ENCODE results near the gene CSHL1. TPM values are rescaled to one million over a fixed set of nuclear protein-coding genes. Genes with fewer than 3 reads are reported as not detected.
"Not testable (repeated sequence)": the region's sequence is repeated elsewhere in the genome, so short reads cannot be mapped to it uniquely, and the experiment has no call there.

CSHL1 gene
- total RNA-seq, 1 donor from 2014 or later, result not detected

- intact Hi-C loops (cut with micrococcal nuclease), result not testable (repeated sequence)
Observed at GRCh38 chr17:63892316-63893037, 18.6 kb downstream of the CSHL1 start.

- intact Hi-C loops (cut with micrococcal nuclease), result not testable (repeated sequence)
Observed at GRCh38 chr17:63889026-63889848, 21.8 kb downstream of the CSHL1 start.

GRCh38 chr17:63885119-63885518 is 25.9 kb downstream of the CSHL1 start:
- intact Hi-C loops (cut with micrococcal nuclease), result not testable (repeated sequence)

GRCh38 chr17:63882626-63883126 is 28.4 kb downstream of the CSHL1 start:
- intact Hi-C loops (cut with micrococcal nuclease), result not testable (repeated sequence)

- intact Hi-C loops (cut with micrococcal nuclease), result no loop called here
Observed at GRCh38 chr17:63881935-63882601, 29.0 kb downstream of the CSHL1 start, which contains the start of gene GH2. TSS of gene GH2 (minus strand) at chr17:63881944. CDS start at chr17:63881801, 143 bp downstream.

- intact Hi-C loops (cut with micrococcal nuclease), result not testable (repeated sequence)
Observed at GRCh38 chr17:63881337-63881736, 29.7 kb downstream of the CSHL1 start.

- intact Hi-C loops (cut with micrococcal nuclease), result no loop called here
Observed at GRCh38 chr17:63880706-63881105, 30.4 kb downstream of the CSHL1 start.

GRCh38 chr17:63878413-63878812 is 32.6 kb downstream of the CSHL1 start:
- intact Hi-C loops (cut with micrococcal nuclease), result not testable (repeated sequence)

GRCh38 chr17:63874693-63875092 is 36.4 kb downstream of the CSHL1 start:
- intact Hi-C loops (cut with micrococcal nuclease), result not testable (repeated sequence)

GRCh38 chr17:63874061-63874626 is 36.9 kb downstream of the CSHL1 start:
- intact Hi-C loops (cut with micrococcal nuclease), result not testable (repeated sequence)

- intact Hi-C loops (cut with micrococcal nuclease), result not testable (repeated sequence)
Observed at GRCh38 chr17:63873577-63873976, 37.5 kb downstream of the CSHL1 start, which contains the start of gene CSH2. TSS of gene CSH2 (minus strand) at chr17:63873677. CDS start at chr17:63873614, 63 bp downstream.

GRCh38 chr17:63871646-63872365 is 39.3 kb downstream of the CSHL1 start:
- intact Hi-C loops (cut with micrococcal nuclease), result not testable (repeated sequence)

GRCh38 chr17:63870292-63870665 is 40.8 kb downstream of the CSHL1 start:
- intact Hi-C loops (cut with micrococcal nuclease), result not testable (repeated sequence)

GRCh38 chr17:63869491-63870291 is 41.4 kb downstream of the CSHL1 start:
- intact Hi-C loops (cut with micrococcal nuclease), result not testable (repeated sequence)

GRCh38 chr17:63866625-63867024 is 44.4 kb downstream of the CSHL1 start:
- intact Hi-C loops (cut with micrococcal nuclease), result not testable (repeated sequence)
